GM18873 (cell line): Measurements from ENCODE around the gene MACROD2.
"Not testable (repeated sequence)": the region's sequence is repeated elsewhere in the genome, so short reads cannot be mapped to it uniquely, and the experiment has no call there.

Source experiments
- ATAC-seq: cut with Tn5 transposase; IDR thresholded peaks from one replicate; pipeline ENCODE4 v1.9.1; 2021; ENCODE audit warnings: mild to moderate bottlenecking, moderate library complexity, moderate number of reproducible peaks; ENCODE audit not compliant: unreplicated experiment, low FRiP score

MACROD2 gene

GRCh38 chr20:15487030-15487429 lies 1491.7 kb downstream of the MACROD2 start:
- no peak for ATAC-seq

- no peak for ATAC-seq
Observed at GRCh38 chr20:15487682-15488081, 1492.4 kb downstream of the MACROD2 start.

GRCh38 chr20:15491575-15491974 lies 1496.3 kb downstream of the MACROD2 start:
- no peak for ATAC-seq

DNA sequence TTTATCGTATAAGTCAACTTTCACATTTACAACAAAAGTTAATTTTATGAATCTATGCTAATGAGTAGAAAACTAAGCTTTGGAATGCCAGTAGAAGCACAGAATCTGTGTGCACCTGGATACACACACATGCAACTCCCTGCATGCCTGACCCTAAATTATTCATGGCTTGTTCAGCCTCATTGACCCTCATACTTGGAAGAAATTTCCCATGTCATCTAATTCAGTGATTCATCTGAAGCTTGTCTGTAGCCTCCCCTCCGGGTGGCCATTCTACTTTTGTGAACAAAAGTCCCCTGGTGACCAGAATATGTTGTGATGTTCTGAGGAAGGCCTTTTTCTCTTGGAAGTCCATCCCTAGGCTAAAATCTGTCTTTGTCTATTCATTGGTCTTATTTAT lies 1499.5 kb downstream of the MACROD2 start:
- ATAC-seq: no peak

GRCh38 chr20:15496501-15497039 lies 1501.3 kb downstream of the MACROD2 start:
- no peak for ATAC-seq

- no peak for ATAC-seq
Observed at GRCh38 chr20:15498926-15499325, 1503.6 kb downstream of the MACROD2 start.

GRCh38 chr20:15506311-15506710 lies 1511.0 kb downstream of the MACROD2 start:
- ATAC-seq: no peak

DNA sequence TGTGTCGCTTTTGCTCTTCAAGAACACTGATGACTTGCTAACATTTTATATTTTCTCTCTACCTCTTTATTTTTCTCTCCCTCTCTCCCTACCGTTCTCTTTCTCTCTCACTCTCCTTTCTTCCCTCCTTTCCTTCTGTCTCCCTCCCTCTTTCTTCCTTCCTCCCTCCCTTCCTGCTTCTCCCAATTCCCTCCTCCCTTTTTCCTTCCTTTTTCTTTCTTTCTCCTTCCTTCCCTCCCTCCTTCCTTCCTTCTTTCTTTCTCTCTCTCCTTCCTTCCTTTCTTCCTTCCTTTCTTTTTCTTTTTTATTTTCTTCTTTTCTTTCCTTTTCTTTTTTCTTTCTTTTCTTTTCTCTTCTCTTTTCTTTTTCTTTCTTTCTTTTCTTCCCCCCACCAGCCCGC lies 1511.8 kb downstream of the MACROD2 start:
- ATAC-seq: no peak

DNA sequence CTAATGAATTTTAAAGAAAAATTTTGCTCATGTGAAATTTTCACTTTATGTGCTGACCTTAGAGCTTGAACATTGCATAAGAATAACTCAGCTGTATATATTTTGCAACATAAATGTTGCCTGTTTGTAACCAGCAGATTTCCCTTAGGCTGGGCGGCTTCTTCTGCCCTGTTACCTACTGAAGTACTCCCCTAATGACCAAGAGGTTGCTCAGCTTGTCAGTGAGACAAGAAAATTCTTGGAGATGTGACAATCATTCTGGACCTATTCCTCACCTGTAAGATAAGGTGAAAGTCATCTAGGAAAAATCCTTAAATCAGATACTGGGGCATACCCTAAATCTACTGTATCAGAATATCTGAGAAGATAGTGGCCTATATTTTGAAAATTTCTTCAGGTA lies 1516.2 kb downstream of the MACROD2 start:
- no peak for ATAC-seq

DNA sequence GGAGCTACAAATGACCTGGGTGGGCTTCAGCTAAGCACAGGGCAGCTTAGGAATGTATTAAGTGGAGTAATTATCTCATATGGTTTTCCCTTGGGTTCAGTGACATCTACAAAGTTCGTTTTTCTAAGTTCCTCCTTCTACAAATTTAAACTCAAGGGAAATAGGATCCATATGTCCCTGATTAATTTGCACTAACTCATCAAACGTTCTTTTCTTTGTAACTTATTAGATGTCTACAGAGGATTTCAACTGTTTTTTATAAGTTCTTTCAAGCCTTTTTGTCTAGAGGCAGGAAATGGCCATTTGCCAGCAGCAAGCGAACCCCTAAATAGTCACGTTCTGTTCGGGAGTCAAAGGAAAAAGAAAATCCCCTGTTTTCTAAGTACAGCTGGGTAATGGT lies 1517.6 kb downstream of the MACROD2 start:
- ATAC-seq: no peak

GRCh38 chr20:15515691-15516090 lies 1520.4 kb downstream of the MACROD2 start:
- ATAC-seq: no peak

GRCh38 chr20:15520930-15521524 lies 1525.7 kb downstream of the MACROD2 start:
- no peak for ATAC-seq

GRCh38 chr20:15523400-15523799 lies 1528.1 kb downstream of the MACROD2 start:
- no peak for ATAC-seq

DNA sequence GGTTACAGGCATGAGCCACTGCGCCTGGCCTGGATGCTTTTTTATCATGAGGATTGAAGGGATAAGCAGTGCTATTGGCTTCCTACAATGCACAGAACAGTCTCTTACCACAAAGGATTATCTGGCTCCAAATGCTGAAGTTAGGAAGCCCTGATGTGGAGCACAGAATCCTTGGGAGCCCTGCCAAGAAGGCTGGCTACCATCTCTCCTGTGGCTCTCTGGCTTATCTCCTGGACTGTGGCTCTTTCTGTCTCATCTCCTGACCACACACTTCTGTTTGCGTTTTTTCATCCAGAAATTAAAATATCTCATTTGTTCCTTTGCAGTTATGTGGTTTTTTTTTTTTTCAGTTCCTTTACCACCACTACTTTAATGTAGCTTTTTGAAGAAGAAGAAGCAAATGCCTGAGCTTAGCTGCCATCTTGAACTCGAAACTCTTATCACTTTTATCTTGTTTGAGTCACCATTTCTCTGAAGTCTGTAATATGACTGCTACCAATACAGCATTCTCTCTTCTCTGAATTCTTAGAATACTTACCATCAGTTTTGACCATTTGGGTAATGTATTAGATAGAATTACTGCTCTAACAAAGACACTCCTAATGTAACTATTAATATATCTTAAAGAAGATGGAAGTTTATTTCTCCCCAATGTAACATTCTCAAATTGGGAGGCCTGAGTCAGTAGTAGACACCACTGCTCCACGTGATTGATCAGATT lies 1533.2 kb downstream of the MACROD2 start:
- ATAC-seq: no peak

- no peak for ATAC-seq
Observed at GRCh38 chr20:15535863-15536262, 1540.5 kb downstream of the MACROD2 start.

GRCh38 chr20:15537200-15537599 lies 1541.9 kb downstream of the MACROD2 start:
- ATAC-seq: not testable (repeated sequence)

- ATAC-seq: no peak
Observed at GRCh38 chr20:15542655-15543054, 1547.3 kb downstream of the MACROD2 start.

DNA sequence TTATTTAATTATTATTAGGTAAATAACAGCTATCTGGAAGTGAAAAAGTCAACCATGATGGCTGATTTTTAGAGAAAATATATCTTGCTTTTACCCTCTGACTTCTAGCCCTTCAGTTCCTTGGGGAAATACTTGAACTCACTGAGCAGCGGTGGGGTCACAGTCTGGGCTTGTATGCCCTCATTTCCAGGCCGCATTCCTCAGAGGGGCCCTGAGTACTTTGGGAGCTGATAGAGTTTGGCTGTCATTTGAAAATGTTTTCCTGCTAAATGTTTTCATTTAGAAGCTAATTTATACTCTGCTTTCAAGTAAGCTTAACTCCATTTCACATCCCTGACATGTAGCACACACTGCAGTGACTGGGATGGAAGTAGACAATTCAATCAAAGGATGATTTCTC lies 1549.4 kb downstream of the MACROD2 start:
- ATAC-seq: no peak

GRCh38 chr20:15546525-15547023 lies 1551.3 kb downstream of the MACROD2 start:
- ATAC-seq: no peak

DNA sequence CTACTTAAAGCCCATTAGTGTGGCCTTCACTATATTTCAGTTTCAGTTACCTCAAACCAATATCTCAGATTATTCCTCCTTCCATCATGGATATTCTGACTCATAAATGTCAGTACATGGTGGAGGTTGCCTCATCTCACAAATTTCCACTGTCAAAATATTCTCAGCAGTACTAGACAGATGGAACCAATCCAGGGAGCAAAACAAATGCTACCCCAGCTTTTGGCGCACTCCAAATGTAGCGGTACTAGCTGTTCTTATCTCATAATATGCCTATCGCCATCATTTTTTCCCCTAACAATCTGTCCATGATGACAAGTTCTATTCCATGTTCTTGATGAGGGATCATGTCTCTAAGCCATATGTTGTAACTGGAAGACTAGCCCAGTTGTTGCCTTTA lies 1551.8 kb downstream of the MACROD2 start:
- no peak for ATAC-seq

DNA sequence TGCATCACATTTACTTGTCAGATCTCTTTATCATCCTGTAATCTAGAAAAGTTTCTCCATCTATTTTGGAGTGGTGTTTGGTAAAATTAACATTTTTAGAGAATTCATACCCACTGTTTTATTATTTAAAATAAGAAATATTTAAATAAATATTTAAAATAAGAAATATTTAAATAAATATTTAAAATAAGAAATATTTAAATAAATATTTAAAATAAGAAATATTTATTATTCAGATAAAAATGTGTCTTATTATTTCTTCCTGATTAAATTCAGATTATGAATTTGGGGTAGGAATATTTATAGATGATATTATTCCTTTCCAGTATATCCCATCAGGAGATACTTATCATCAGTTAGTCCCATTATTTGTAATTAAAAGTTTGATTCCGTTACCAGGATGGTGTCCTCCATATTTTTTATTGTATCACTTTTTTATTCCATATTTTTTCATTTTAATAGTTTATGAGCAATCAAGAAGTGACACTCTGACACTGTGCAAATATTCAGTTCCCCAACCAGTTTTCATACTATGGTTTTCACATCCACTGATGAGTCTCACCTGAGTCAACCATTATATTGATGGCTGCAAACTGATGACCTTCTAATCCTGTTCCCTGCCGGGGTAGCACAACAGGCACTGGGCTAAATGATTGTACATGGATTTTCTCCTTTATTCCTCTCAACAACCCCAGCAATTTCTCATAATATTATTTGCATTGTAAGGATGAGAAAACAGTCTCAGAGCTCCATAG lies 1555.0 kb downstream of the MACROD2 start:
- ATAC-seq: no peak
